SU-DHL-6 (cell line): ENCODE data around the gene MKRN2.

Experiments used
- EZH2phosphoT487 ChIP-seq: fragments of 200-600 bp; sonication (generic), shearing (Covaris generic); conservative IDR thresholded peaks from 2 replicates; pipeline ENCODE4 v1.6.1; 2018; ENCODE audit warnings: mild to moderate bottlenecking, antibody characterized with exemption, low read length, moderate library complexity, mixed read lengths
- TF ChIP-seq, protein P1 (sequence below): fragments of 200-600 bp; sonication (generic); IDR thresholded peaks from one replicate; pipeline ENCODE4 v1.5.1; 2017; ENCODE audit warnings: antibody characterized with exemption, mild to moderate bottlenecking, low read length, moderate library complexity; ENCODE audit not compliant: insufficient read depth, poor library complexity, severe bottlenecking

DNA sequence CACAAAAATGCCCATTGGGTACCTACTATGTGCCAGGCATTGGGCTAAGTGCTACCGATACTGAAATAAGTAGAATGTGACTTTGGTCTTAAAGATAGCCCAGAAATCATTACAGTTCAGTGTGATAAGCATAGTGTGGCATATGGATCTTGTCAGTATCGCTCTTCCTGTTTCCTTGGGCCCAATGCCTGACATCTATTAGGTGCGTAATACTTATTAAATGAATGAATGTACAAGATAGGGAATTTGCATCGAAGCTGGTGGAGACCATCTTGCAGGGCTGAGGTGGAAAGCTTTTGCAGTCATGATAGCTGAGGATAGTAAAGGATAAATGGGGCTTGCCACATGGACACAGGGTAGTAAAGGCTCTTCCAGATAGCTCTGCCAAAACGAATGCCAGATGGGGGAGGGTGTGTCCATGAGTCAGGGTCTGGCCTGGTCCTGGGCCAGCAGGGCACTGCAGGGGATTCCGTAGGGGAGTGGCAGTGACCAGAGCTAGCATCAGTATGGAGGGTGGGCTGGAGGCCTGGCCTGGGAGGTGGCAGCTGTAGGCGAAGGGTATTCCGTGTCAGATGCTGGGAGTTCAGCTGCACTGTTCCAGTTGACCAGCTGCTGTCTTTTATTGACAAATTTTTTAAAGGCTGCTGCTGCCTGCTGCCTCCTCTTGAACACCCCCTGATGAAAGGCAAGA lies 49.2 kb upstream of the MKRN2 start:
- TF ChIP-seq, protein P1, sequence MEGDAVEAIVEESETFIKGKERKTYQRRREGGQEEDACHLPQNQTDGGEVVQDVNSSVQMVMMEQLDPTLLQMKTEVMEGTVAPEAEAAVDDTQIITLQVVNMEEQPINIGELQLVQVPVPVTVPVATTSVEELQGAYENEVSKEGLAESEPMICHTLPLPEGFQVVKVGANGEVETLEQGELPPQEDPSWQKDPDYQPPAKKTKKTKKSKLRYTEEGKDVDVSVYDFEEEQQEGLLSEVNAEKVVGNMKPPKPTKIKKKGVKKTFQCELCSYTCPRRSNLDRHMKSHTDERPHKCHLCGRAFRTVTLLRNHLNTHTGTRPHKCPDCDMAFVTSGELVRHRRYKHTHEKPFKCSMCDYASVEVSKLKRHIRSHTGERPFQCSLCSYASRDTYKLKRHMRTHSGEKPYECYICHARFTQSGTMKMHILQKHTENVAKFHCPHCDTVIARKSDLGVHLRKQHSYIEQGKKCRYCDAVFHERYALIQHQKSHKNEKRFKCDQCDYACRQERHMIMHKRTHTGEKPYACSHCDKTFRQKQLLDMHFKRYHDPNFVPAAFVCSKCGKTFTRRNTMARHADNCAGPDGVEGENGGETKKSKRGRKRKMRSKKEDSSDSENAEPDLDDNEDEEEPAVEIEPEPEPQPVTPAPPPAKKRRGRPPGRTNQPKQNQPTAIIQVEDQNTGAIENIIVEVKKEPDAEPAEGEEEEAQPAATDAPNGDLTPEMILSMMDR: no peak
- TF ChIP-seq EZH2phosphoT487: no peak
